Activated CD8-positive, alpha-beta memory T cell treated with anti-CD3 and anti-CD28 coated beads, Interleukin-2, amount 50 U/mL, for 4 hours (primary cell): ENCODE measurements around the gene FOXB2.
A peak's percentile ranks its signal among the peaks of the same experiment; 100 is the strongest.
"Not testable (repeated sequence)": the region's sequence is repeated elsewhere in the genome, so short reads cannot be mapped to it uniquely, and the experiment has no call there.

Source experiments
- DNase-seq: peaks from one replicate; pipeline ENCODE4 v3.0.0-alpha.2; 2020

Gene FOXB2

DNA sequence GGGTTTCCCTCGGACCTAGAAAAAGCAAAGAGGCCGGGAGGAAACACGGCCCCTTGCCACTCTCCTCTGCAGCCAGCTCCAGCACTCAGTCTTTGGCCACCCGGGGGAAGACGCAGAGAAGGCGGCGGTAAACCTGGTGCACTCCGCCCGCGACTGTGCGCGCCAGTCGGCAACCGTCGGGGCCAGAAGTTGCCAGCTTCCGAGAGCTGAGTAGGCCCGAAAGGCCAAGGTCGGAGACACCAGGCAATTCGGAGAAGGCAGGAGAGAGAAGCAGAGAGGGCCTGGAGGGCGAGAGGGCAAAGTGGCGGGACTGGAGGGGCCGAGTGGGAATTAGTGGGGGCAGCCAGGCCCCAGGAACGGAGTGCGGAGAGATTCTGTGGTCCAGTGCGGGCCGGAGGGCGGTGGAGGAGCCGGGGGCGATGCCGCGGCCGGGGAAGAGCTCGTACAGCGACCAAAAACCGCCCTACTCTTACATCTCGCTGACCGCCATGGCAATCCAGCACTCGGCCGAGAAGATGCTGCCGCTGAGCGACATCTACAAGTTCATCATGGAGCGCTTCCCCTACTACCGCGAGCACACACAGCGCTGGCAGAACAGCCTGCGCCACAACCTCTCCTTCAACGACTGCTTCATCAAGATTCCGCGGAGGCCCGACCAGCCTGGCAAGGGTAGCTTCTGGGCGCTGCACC lies at the start of gene FOXB2:
FOXB2 (plus strand) TSS at position 420 of the 690 bp plus-strand sequence; CDS start at position 420, 0 bp downstream.
- DNase-seq = no peak

DNA sequence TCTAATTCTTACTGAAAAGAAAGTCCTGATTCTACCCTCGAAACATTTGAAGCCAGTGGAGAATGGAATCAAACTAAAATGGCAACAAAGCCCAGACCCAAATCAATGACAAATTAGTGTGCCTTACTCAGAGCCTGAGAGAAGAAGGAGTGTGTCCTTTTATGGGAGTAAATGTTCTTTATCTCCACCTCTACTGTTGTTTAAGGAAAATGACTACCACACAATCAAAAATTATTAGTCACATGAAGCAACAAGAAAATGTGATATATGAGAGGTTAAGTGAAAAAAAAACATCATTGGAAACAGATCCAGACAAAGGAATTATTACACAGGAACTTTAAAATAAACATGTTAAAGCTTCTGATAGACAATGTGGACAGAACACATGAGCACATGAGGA lies 49.7 kb upstream of the FOXB2 start:
- DNase-seq = no peak

DNA sequence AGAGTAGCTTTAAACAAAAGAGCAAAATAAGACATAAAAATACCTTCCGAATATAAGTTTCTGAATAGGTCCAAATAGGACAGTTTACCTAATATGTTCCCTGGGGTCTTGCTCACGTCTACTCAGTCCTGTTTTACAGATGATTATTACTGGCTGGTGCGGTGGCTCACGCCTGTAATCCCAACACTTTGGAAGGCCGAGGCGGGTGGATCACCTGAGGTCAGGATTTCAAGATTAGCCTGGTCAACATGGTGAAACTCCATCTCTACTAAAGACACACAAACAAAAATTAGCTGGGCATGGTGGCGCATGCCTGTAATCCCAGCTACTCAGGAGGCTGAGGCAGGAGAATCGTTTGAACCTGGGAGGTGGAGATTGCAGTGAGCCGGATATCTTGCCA lies 40.6 kb upstream of the FOXB2 start:
- not testable (repeated sequence) for DNase-seq

DNA sequence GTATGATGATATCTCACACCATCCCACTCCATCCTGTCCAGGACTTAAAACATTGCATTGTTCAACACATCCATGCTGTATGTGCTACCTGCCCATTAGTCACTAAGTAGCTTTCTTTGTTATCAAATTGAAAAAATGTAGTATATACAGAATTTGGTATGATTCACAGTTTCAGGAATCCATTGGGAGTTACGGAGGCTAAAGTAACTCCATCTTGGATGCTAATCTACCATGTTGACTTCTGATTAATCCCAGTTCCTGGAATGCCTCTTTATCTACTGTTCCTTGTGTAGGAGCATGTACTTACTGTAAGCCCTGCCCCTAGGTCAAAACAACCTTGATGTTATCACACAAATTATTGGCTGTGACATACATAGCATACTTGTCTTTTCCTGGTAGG lies 38.9 kb upstream of the FOXB2 start:
- DNase-seq = no peak

DNA sequence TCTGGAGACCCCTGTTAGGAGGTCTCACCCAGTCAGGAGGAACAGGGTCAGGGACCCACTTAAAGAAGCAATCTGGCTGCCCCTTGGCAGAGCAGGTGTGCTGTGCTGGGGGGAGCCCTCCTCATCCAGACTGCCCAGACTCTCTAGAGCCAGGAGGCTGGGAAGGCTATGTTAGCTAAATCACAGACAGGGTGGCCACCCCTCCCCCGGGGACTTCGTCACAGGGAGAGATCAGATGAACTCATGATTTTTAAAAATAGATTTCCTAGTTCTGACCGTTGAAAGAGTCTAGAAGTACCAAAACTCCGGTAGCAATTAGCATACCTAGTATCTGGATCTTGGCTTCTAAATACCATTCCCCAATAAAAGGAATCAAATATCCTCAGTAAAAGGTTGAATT lies 35.0 kb upstream of the FOXB2 start:
- no peak for DNase-seq

GRCh38 chr9:76985581-76985980 lies 33.9 kb upstream of the FOXB2 start:
- DNase-seq = no peak

- no peak for DNase-seq
These were observed 31.8 kb upstream of the FOXB2 start for GRCh38 chr9:76987594-76988200.

- no peak for DNase-seq
These were observed 30.5 kb upstream of the FOXB2 start for GRCh38 chr9:76988941-76989340.

- no peak for DNase-seq
These were observed 30.0 kb upstream of the FOXB2 start for GRCh38 chr9:76989501-76989900.

- DNase-seq = no peak
These were observed 22.8 kb upstream of the FOXB2 start for GRCh38 chr9:76996700-76997099.

DNA sequence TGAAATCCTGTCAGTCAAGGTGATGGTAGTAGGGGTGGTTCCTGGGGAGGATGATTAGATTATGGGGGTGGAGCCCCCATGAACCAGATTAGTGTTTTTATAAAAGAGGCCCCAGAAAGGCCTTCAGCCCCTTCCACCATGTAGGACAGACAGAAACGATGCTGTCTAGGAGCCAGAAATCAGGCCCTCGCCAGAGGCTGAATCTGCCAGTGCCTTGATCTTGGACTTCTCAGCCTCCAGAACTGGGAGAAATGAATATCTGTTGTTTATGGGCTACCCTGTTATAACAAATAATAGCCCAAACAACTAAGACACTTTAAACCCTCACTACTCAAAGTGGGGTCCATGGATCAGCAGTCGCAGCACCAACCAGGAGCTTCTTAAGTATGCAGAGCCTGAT lies 20.2 kb upstream of the FOXB2 start:
- DNase-seq = no peak

DNA sequence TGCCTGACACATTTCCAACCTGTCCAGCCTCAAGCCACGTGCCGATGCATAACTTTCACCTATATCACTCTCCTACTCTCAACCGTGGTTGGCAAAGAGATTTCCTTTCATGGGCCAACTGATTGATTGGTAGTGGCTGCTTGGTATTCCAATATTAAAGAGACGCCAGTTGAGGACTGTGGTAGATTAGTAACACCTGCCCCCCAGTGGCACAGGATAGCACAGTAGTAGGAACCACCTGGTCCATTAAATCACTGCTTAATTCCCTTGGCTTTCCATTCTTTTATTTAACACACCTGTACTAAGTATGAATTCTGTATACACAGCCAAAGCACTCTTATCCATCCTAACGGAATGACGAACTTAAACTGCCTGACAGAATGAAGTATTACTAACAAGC lies 19.1 kb upstream of the FOXB2 start:
- DNase-seq = no peak

DNA sequence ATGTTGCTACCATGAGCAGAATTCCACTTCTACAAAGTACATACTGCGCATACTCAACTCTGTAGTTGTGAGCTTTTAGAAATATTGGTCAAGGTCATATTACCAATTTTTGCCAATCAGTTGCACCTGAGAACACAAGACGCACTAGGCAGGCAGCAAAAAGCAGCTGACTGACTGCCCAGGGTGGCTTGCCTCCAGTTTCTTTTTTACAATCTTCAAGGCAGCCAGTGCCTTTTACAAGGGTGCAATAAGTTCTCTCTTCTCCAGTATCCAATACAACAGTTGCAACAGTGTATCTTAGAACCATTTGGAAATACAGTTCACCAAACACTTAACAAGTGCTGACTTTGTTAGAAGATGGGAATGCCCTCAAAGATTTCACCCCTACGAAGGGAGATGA lies 16.1 kb upstream of the FOXB2 start:
- no peak for DNase-seq

- no peak for DNase-seq
These were observed 14.2 kb upstream of the FOXB2 start for GRCh38 chr9:77005216-77005615.

DNA sequence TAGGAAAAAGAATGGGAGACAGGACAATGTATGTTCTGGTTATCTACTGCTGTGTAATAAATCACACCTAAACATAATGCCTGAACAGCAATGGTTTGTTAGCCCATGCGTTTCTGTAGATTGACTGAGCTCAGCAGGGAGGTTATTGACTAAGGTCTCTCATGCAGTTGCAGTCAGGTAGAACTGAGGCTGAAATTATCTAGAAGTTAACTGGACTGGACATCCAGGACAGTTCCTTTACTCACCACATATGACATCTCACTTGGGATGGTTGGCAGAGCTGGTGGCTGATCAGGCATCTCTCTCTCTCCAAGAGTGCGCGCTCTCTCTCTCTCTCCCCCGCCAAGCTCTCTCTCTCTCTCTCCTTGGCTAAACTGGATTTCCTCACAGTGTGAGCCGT lies 8.9 kb upstream of the FOXB2 start:
- DNase-seq = no peak

GRCh38 chr9:77011973-77012821 lies 7.3 kb upstream of the FOXB2 start:
- DNase-seq = peak; percentile 36

- DNase-seq = no peak
These were observed 6.1 kb upstream of the FOXB2 start for GRCh38 chr9:77013206-77013931.

GRCh38 chr9:77013932-77014596 lies 5.4 kb upstream of the FOXB2 start:
- DNase-seq = no peak

DNA sequence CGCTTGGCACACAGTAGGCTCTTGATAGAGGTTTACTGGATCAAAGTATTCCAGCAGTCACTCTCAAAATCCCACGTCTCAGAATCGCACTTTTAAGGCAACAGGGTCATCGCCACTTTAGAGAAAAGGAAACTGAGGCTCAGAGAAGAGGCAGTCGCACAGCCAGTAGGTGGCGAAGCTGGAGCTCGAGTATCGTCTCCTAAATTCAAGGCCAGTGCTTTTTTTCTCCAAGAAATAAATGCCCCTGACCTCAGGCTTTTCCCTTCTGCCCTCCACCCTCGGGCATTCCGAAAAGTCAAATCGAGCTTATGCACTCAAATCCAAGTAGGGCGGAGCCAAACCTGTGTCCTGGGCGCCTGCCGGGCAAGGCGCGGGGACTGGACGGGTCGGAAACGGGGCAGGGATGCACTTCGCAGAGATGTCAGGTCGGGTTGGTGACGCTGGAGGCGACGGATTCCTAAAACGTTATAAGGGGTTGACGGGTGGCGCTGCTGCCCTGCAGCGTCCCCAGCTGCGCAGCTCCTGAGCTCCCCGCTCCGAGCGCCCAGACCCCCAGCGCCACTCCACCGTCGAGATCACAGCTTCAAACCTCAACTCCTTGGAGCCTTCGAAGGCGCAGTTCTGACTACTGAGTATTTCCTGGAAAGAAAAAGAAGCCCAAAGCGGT lies 4.7 kb upstream of the FOXB2 start:
- no peak for DNase-seq

GRCh38 chr9:77015327-77016048 lies 4.0 kb upstream of the FOXB2 start:
- DNase-seq = no peak

DNA sequence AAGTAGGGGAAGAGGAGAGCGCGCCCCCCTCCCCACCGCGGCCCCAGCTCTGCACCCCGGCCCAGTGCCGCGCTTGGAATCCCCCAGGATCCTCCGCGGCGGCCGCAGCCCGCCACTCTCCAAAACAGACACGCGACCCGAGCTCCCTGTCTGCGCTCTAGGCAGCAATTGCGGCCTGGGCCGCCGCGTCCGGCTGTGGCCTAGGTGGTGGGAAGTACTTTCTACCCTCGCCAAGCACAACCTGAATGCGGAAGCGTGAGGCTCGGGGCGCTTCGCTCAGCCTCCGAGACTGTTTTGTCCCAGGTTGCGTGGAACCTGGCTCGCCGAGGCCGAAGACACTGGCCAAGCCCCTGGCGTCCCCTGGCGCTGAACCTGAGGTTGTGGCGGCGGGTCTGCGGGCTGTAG lies 3.3 kb upstream of the FOXB2 start:
- no peak for DNase-seq
